Stimulated activated CD4-positive, alpha-beta T cell treated with anti-CD3 and anti-CD28 coated beads, Interleukin-15, amount 100 ng/mL, for 48 hours (primary cell): Measurements from ENCODE around the gene COL9A3.

Experiments
- DNase-seq, 2 donors: peaks; one replicate each; pipeline ENCODE4 v3.0.0-alpha.2; 2020; ENCODE audit warnings: low read depth in 2 of 2

The COL9A3 gene

GRCh38 chr20:62811320-62811719 lies 5.5 kb upstream of the COL9A3 start:
- no peak for DNase-seq

DNA sequence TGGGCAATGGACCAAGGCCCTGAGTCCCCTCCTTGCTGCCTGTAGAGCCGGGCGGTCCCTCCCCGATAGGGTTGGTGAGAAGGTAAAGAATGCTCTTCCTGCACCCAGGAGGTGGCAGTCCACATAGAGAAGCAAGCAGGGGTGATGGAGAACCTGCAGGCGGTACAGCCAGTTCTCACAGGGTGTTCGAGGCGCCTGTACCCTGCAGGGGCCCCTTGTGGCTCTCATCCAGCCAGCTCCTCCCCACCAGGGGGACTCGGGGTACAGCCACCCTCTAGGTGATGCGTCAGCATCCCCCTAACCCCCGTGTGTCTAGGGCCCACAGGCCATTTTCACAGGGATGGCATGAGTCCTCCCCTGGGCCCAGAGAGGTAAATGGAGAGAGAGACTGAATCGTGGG lies 5.1 kb upstream of the COL9A3 start:
- DNase-seq = no peak

DNA sequence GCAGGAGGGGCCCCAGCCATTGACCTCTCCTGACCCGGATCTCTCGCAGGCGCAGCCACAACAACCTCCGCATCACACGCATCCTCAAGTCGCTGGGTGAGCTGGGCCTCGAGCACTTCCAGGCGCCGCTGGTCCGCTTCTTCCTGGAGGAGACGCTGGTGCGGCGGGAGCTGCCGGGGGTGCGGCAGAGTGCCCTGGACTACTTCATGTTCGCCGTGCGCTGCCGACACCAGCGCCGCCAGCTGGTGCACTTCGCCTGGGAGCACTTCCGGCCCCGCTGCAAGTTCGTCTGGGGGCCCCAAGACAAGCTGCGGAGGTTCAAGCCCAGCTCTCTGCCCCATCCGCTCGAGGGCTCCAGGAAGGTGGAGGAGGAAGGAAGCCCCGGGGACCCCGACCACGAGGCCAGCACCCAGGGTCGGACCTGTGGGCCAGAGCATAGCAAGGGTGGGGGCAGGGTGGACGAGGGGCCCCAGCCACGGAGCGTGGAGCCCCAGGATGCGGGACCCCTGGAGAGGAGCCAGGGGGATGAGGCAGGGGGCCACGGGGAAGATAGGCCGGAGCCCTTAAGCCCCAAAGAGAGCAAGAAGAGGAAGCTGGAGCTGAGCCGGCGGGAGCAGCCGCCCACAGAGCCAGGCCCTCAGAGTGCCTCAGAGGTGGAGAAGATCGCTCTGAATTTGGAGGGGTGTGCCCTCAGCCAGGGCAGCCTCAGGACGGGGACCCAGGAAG lies 4.5 kb upstream of the COL9A3 start:
- DNase-seq = no peak

GRCh38 chr20:62812907-62813200 lies 4.0 kb upstream of the COL9A3 start:
- no peak for DNase-seq

DNA sequence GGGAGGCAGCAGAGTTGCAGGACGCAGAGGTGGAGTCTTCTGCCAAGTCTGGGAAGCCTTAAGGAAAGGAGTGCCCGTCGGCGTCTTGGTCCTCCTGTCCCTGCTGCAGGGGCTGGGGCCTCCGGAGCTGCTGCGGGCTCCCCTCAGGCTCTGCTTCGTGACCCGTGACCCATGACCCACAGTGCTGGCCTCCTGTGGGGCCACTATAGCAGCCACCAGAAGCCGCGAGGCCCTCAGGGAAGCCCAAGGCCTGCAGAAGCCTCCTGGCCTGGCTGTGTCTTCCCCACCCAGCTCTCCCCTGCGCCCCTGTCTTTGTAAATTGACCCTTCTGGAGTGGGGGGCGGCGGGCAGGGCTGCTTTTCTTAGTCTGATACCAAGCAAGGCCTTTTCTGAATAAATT lies 3.3 kb upstream of the COL9A3 start:
- no peak for DNase-seq

GRCh38 chr20:62814060-62814708 lies 2.7 kb upstream of the COL9A3 start:
- no peak for DNase-seq

GRCh38 chr20:62814709-62815065 lies 2.2 kb upstream of the COL9A3 start:
- DNase-seq = no peak

DNA sequence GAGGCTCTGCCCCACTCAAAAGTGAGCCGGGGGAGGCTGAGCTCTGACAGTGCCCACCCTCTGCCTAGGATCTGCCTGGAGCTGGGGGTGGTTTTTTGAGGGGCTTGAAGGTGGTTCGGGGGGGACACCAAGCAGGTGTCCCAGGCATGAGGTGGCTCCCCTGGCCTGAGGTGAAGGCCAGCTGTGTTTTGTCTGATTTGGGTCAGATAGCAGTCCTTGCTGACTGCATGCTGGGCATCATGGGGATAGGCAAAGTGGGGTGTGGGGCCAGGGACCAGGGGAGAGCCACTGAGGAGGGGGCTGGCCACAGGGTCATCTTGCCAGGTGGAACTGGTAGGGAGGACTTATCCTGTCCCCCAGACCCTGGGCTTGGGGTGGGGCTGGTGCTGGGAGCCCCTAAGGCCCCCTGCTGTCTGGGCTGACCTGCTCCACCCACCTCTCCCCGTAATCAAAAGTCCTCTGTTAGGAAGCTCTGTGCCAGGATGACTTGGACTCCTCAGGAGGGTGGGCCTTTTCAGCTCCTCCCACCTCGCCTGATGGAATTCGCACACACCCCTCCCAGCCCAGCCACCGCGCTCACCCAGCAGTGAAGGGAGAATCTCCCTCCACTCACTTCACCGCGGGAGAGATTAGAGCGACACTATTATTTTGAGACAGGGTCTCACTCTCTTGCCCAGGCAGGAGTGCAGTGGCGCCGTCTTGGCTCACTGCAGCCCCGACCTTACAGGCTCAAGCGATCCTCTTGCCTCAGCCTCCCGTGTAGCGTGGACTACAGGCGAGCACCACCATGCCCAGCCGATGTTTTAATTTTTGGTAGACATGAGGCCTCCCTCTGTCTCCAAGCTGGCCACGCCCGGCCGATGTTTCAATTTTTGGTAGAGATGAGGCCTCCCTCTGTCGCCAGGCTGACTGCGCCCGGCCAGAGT lies 1.5 kb upstream of the COL9A3 start:
- DNase-seq = no peak

- DNase-seq = no peak
Measured at GRCh38 chr20:62816031-62816883, 593 bp upstream of the COL9A3 start.

- no peak for DNase-seq
Measured at GRCh38 chr20:62817975-62818591, 1.2 kb downstream of the COL9A3 start.

DNA sequence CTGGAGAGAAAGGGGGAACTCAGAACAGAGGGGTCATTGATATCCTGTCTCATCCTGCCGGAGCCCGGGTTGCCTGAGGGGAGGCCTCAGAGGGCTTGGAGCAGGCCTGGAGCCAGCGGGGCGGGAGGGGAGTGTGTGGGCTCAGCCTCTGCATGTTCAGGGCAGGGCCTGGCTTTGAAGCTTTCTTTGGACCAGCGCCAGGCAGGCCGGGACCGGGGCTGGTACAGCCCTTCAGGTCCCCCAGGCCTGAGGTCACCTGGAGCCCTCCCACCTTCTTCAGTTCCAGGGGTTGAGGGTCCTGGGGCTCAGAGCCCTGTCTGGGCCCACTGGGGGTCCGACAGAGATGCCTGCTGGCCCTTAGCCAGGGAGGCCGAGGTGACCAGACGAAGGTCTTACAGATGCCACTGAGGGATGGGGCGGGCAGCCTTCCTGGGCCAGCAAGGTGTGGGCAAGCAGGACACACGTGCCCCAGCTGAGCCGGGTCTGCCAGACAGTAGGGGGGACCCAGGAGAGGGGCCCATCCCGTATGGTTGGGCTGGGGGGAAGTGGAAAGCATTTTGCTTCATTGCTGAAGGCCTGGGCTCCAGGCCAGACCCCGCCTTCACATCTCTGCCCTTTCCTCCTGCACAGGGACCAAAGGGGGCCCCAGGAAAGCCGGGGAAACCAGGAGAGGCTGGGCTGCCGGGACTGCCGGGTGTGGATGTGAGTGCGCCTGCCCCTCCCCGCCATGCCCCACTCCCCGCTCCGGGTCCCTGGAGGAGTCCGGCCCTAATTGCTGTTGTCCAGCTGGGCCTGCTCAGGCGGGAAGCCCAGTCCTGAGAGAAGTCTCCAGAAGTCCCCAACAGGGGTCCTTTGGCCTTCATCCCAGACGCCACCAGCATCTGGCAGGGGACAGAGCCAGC lies 2.0 kb downstream of the COL9A3 start:
- no peak for DNase-seq

GRCh38 chr20:62819494-62820174 lies 2.8 kb downstream of the COL9A3 start:
- no peak for DNase-seq

DNA sequence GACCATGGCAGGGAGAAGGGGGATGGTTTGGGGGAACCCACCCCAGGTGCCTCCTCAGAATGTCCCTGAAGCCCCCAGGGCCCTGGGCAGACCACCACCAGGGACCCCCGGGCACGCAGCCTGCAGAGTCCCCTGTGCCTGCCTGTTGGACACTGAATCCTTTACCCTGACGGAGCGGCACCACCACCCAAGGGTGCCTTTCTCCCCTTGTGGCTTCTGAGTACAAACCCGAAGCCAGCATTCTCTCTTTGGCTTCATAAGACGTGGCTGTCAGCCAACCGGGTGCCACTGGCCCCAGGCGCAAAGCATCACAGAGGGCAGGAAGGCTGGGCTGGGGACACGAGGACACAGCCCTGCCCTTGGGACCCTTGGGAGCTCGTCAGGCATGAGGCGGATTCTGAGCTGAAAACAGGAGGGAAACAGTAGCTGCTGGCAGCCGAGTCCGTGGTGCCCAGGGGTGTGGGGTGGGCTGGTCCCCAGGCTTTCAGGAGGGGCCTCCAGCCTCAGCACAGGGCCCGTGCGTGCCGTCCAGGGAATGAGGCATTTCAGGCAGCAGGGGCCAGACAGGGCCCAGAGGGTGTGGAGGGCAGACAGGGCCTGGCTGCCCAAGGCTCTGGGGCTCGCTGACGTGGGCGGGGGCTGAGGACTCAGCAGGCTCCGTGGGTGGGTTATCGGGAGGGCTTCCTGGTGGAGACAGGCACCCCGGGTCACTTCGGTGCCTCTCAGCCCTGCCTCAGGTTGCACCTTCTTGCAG lies 3.5 kb downstream of the COL9A3 start:
- no peak for DNase-seq

DNA sequence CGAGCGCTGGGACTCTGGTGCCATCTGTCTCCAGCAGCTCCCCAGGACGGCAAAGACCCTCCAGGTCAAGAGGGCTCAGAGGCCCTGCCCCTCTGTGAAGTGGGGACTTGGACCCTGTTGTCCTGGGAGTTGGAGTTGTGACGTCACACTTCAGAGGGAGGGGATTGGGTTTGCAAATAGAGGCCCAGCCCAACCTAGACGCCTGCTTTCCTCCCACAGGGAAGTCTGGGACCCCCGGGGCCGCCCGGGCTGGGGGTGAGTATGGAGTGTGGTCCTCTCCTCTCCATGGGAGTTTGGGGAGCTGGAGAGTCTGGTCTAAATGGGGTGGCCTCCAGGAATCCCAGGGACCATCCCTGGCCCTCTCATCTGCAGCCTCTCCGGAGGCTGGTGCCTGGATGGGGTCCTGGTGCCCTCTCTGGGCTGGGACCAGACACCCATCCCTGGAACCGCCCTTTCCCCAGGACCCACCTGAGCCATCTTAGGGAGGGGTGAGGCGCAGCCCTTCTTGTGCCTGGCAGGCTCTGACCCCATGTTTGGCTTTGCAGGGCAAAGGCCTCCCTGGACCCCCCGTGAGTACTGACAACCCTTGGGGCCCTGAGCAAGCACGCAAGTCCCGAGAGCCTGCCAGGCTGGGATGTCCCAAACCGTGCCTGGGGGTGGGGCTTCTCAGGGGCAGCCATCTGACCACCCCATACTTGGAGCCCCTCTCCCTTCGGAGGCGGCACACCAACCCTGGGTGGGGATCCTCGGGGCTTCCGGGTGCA lies 4.3 kb downstream of the COL9A3 start:
- no peak for DNase-seq

DNA sequence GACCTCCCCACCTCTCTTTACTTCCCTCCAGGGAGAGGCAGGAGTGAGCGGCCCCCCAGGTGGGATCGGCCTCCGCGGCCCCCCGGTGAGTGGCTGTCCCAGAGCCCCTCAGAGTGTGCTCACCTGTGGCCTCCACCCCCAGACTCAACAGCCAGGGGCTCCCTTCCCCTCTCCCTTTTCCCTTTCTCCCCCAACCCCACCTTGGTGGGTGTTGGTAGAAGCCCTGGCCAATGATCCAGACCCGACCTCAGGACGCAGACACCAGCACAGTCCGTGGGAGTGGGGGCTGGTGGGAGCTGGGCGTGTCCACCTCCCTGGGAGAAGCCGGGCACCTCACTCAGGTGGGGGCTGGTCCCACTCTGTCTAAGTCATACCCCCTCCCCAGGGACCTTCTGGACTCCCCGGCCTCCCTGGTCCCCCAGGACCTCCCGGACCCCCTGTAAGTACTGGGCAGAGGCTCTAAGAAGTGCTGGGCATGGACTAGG lies 4.9 kb downstream of the COL9A3 start:
- DNase-seq = no peak

DNA sequence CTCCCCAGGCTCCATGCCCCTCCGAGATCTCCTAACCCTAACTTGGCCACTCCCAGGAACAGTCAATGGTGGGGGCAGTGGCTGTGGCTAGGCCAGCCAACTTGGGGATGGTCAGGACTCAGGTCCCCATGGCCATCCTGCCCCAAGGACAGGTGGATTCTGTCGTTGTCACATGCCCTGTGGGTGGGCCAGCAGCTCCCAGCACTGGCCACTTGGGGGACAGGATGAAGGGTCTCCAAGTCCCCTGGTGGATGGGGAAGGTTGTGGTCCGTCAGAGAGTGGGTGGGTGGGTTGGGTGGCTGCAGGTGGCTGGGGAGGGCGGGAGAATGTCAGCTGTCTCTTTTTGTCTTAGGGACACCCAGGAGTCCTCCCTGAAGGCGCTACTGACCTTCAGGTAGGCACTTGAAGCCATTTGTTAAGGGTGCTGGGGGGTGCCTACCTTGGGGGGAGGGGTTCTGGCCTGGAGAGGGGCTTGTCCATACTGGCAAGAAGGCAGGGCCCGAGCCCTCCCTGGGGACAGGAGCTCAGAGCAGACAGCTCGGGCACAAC lies 5.5 kb downstream of the COL9A3 start:
- DNase-seq = no peak

GRCh38 chr20:62822788-62823651 lies 6.2 kb downstream of the COL9A3 start:
- DNase-seq = peak; percentile 31 to 48
